GM20000 (cell line): Measurements from ENCODE around the gene LRRC8B.

ENCODE experiments used
- DNase-seq: peaks from one replicate; pipeline ENCODE4 v3.0.0; 2012; ENCODE audit warnings: low spot score
- CTCF ChIP-seq: IDR thresholded peaks from 2 replicates; pipeline ENCODE4 v1.5.1; 2012; ENCODE audit warnings: mild to moderate bottlenecking, control low read depth; ENCODE audit errors: extremely low read depth, missing control alignments

The LRRC8B gene

GRCh38 chr1:89527750-89528381, 3.2 kb downstream of the LRRC8B start:
- no peak for DNase-seq
- no peak for TF ChIP-seq CTCF

GRCh38 chr1:89528382-89528780, 3.8 kb downstream of the LRRC8B start:
- no peak for DNase-seq

GRCh38 chr1:89529196-89529595, 4.6 kb downstream of the LRRC8B start:
- no peak for DNase-seq
- no peak for TF ChIP-seq CTCF

More at GRCh38 chr1:89528382-89528780, 3.8 kb downstream of the LRRC8B start:
- TF ChIP-seq CTCF, result no peak

- no peak for TF ChIP-seq CTCF
- DNase-seq, result no peak
Observed at GRCh38 chr1:89530444-89531089, 5.9 kb downstream of the LRRC8B start.

GRCh38 chr1:89531480-89532139, 7.0 kb downstream of the LRRC8B start:
- DNase-seq, result no peak
- TF ChIP-seq CTCF, result no peak

- TF ChIP-seq CTCF, result no peak
- no peak for DNase-seq
Observed at GRCh38 chr1:89532228-89532627, 7.6 kb downstream of the LRRC8B start.

GRCh38 chr1:89532866-89533265, 8.2 kb downstream of the LRRC8B start:
- no peak for TF ChIP-seq CTCF
- DNase-seq, result no peak
